ENCODE results near the gene SLC27A3. TPM values are rescaled to one million over a fixed set of nuclear protein-coding genes. Genes with fewer than 3 reads are reported as not detected.
A peak's percentile ranks its signal among the peaks of the same experiment; 100 is the strongest.

Gene SLC27A3
- total and polyA plus RNA-seq, 2 donors (not counting 3 experiments of a cell fraction or from before 2014, with no cell fraction given), result 26.6 to 34.3 TPM

DNA sequence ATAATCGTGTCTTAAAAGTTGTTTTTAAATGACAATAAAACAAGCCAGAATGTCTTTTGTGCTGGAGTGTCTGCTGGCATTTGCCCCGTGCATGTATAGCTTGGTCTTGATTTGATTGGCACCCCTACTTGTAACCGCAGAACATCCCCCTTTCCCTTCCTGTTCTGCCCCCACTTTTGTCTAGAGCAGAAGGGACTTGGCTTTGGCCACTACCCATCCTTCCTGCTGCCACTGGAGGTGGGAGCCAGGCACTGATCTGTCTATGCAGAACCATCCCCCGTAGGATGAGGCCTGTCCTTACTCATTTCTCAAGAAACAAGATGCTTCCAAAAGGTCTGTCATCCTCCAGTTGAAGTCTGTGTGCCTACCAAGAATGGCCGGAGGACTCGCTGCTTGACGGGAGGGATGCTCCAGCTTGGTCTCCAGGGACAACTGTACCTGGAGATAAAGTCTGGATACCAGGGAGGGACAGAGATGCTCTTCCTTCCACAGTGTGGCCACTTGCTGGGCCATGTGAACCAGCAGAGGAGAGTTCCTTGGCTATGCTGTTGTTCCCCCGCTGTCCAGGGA is 1.1 kb upstream of the SLC27A3 start:
- POLR2A ChIA-PET, result no interaction called here
- peaks cover under 1 to 7% of the 10 kb centered on the region in 2 experiments for H3K36me3 ChIP-seq (ENCODE audit: control insufficient read depth in 2 of 2, extremely low read depth in 1 of 2, insufficient read depth in 2 of 2, low read length in 2 of 2)
- H3K9me1 ChIP-seq (replicated peaks; ENCODE audit: control insufficient read depth, extremely low read depth, insufficient read depth, low read length), result no peaks in the 10 kb centered on the region
- H3K4me3 ChIP-seq (replicated peaks in 1 of 3; ENCODE audit: insufficient read depth in 1 of 3, low read depth in 1 of 3, low read length in 3 of 3), result no peak overlapping the region
- no TSS peak for BruUV-seq (replicated peaks)
- H3K4me2 ChIP-seq (ENCODE audit: insufficient read depth, low read length), result no peak overlapping the region
- H3K9me3 ChIP-seq (replicated peaks; ENCODE audit: control insufficient read depth, insufficient read depth, low read length), result no peaks in the 10 kb centered on the region
- no peak overlapping the region for H2AFZ ChIP-seq (ENCODE audit: low read depth, low read length)
- H3K9ac ChIP-seq (replicated peaks; ENCODE audit: extremely low read depth, insufficient read depth, low read length), result no peak overlapping the region
- dilution Hi-C loops (cut with MboI; ENCODE audit: extremely low pct_ligation_motif_present, low sequenced_read_pairs), result no loop called here
- H3K27me3 ChIP-seq (ENCODE audit: control insufficient read depth in 2 of 2, insufficient read depth in 2 of 2, low read length in 2 of 2), result no peaks in the 10 kb centered on the region
- FAIRE-seq, result no peak
- intact Hi-C loops (cut with micrococcal nuclease), result no loop called here
- no peaks in the 10 kb centered on the region for H3K79me2 ChIP-seq (ENCODE audit: control insufficient read depth, insufficient read depth, low read length)
- TF ChIP-seq MAX (IDR thresholded peaks at IDR 0.05; ENCODE audit: insufficient read depth, insufficient read length) (no peak), POLR2A (IDR thresholded peaks at IDR 0.05; ENCODE audit: low read depth, low read length) (no peak), MYC (IDR thresholded peaks at IDR 0.05; ENCODE audit: low read depth, low read length) (no peak), JUN (IDR thresholded peaks at IDR 0.05; ENCODE audit: borderline replicate concordance, insufficient read depth, insufficient read length, low read depth) (no peak), FOS (IDR thresholded peaks at IDR 0.05; ENCODE audit: borderline replicate concordance, insufficient read depth, low read length) (no peak), EZH2 (IDR thresholded peaks at IDR 0.05; ENCODE audit: borderline replicate concordance, low read depth, low read length, severe bottlenecking) (no peak), GATA2 (IDR thresholded peaks at IDR 0.05; ENCODE audit: insufficient read depth, insufficient read length, low read depth, low read length) (no peak), POLR2AphosphoS5 (IDR thresholded peaks at IDR 0.05; ENCODE audit: insufficient read depth, low read depth, low read length) (no peak)
- TF ChIP-seq, protein P1, sequence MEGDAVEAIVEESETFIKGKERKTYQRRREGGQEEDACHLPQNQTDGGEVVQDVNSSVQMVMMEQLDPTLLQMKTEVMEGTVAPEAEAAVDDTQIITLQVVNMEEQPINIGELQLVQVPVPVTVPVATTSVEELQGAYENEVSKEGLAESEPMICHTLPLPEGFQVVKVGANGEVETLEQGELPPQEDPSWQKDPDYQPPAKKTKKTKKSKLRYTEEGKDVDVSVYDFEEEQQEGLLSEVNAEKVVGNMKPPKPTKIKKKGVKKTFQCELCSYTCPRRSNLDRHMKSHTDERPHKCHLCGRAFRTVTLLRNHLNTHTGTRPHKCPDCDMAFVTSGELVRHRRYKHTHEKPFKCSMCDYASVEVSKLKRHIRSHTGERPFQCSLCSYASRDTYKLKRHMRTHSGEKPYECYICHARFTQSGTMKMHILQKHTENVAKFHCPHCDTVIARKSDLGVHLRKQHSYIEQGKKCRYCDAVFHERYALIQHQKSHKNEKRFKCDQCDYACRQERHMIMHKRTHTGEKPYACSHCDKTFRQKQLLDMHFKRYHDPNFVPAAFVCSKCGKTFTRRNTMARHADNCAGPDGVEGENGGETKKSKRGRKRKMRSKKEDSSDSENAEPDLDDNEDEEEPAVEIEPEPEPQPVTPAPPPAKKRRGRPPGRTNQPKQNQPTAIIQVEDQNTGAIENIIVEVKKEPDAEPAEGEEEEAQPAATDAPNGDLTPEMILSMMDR (IDR thresholded peaks at IDR 0.05; ENCODE audit: extremely low read depth in 1 of 2, insufficient read depth in 1 of 2, low read depth in 1 of 2, low read length in 2 of 2), result no peak
- peak overlapping the region; percentile 10 for H3K27ac ChIP-seq (ENCODE audit: insufficient read depth, low read depth, low read length)
- DNase-seq (ENCODE audit: low read depth, low spot score), result peak; percentile 17
- peaks cover 51% of the 10 kb centered on the region for H3K4me1 ChIP-seq (ENCODE audit: control insufficient read depth, extremely low read depth, insufficient read depth, low read length)
- CTCF ChIA-PET, result interaction anchor here (1.3 to 6.2 kb wide), 4 partner anchors 10 to 213 kb away, joined by 5 to 83 read pairs (median 10); partner anchors contain the start of gene NPR1
- no peaks in the 10 kb centered on the region for H4K20me1 ChIP-seq (replicated peaks; ENCODE audit: control insufficient read depth, extremely low read depth, insufficient read depth, low read length)
